Iris pigment epithelial cell (primary cell): ENCODE data around the gene SGPP2.
"Not testable (repeated sequence)": the region's sequence is repeated elsewhere in the genome, so short reads cannot be mapped to it uniquely, and the experiment has no call there.

Experiments
- DNase-seq: peaks from one replicate; pipeline ENCODE4 v3.0.0-alpha.2; 2011; ENCODE audit warnings: low read depth

SGPP2 gene

GRCh38 chr2:222576171-222577081, 152.1 kb downstream of the SGPP2 start:
- DNase-seq, result no peak

GRCh38 chr2:222577341-222577740, 153.0 kb downstream of the SGPP2 start:
- DNase-seq, result peak; percentile 21

- DNase-seq, result no peak
Measured at GRCh38 chr2:222582928-222583327, 158.6 kb downstream of the SGPP2 start.

GRCh38 chr2:222584589-222584988, 160.2 kb downstream of the SGPP2 start:
- not testable (repeated sequence) for DNase-seq

- no peak for DNase-seq
Measured at GRCh38 chr2:222591661-222592060, 167.3 kb downstream of the SGPP2 start.

GRCh38 chr2:222592176-222592575, 167.8 kb downstream of the SGPP2 start:
- no peak for DNase-seq

- DNase-seq, result peak; percentile 89
Measured at GRCh38 chr2:222594679-222595078, 170.3 kb downstream of the SGPP2 start.

GRCh38 chr2:222595581-222595980, 171.2 kb downstream of the SGPP2 start:
- peak; percentile 6 for DNase-seq

- no peak for DNase-seq
Measured at GRCh38 chr2:222598611-222599010, 174.3 kb downstream of the SGPP2 start.

- DNase-seq, result no peak
Measured at GRCh38 chr2:222603501-222603900, 179.2 kb downstream of the SGPP2 start.

- DNase-seq, result no peak
Measured at GRCh38 chr2:222604749-222605515, 180.6 kb downstream of the SGPP2 start.

GRCh38 chr2:222606306-222606705, 182.0 kb downstream of the SGPP2 start:
- DNase-seq, result no peak

GRCh38 chr2:222608081-222608480, 183.7 kb downstream of the SGPP2 start:
- no peak for DNase-seq

- DNase-seq, result peak; percentile 36
Measured at GRCh38 chr2:222609381-222609780, 185.0 kb downstream of the SGPP2 start.
